Calu3 (cell line): ENCODE data around the gene TAAR2. TPM values are rescaled to one million over a fixed set of nuclear protein-coding genes. Genes with fewer than 3 reads are reported as not detected.
"Not testable (repeated sequence)": the region's sequence is repeated elsewhere in the genome, so short reads cannot be mapped to it uniquely, and the experiment has no call there.

Experiments used
- BruUV-seq: library from RNA; stranded (reverse); fragments of 400-500 nt; replicated peaks from 2 replicates; lab custom pipeline; 2021; lab: Mats Ljungman, UMichigan
- CTCF ChIA-PET: fragments of 300-600 bp; sonication (Branson Sonifier 250); formaldehyde crosslinking; loops from one replicate; lab custom pipeline; 2022; ENCODE audit warnings: antibody characterized with exemption; lab: Charles Lee
- DNase-seq: peaks from one replicate; pipeline ENCODE4 v3.0.0; 2022
- H3K27ac Mint-ChIP-seq: one replicate; pipeline ENCODE4 v1.8.0; 2022; ENCODE audit warnings: mixed read lengths; ENCODE audit not compliant: unreplicated experiment
- H3K27me3 Mint-ChIP-seq: one replicate; pipeline ENCODE4 v1.8.0; 2022; ENCODE audit warnings: mixed read lengths; ENCODE audit not compliant: unreplicated experiment
- H3K36me3 Mint-ChIP-seq: one replicate; pipeline ENCODE4 v1.8.0; 2022; ENCODE audit warnings: mild to moderate bottlenecking, moderate library complexity, mixed read lengths; ENCODE audit not compliant: insufficient read depth, unreplicated experiment
- H3K4me1 Mint-ChIP-seq: one replicate; pipeline ENCODE4 v1.8.0; 2022; ENCODE audit warnings: mild to moderate bottlenecking, low read depth, mixed read lengths; ENCODE audit not compliant: unreplicated experiment
- H3K4me3 Mint-ChIP-seq: one replicate; pipeline ENCODE4 v1.8.0; 2022; ENCODE audit warnings: mild to moderate bottlenecking, low read depth, moderate library complexity, mixed read lengths; ENCODE audit not compliant: unreplicated experiment
- H3K9me3 Mint-ChIP-seq: one replicate; pipeline ENCODE4 v1.8.0; 2022; ENCODE audit warnings: low read depth, mixed read lengths; ENCODE audit not compliant: unreplicated experiment
- intact Hi-C: fragments of 100-400 bp; cut with micrococcal nuclease; formaldehyde crosslinking; loops from one replicate; pipeline ENCODE4 v1.10.0; 2022; ENCODE audit not compliant: unreplicated experiment
- total RNA-seq: library from RNA; stranded (reverse); gene quantifications from 2 replicates; pipeline ENCODE4 v1.2.3, GENCODE V29; 2022
- TF ChIP-seq, protein P1 (sequence below): fragments of 200-600 bp; IDR thresholded peaks from one replicate; pipeline ENCODE4 v1.8.0; 2022; ENCODE audit warnings: antibody characterized with exemption; ENCODE audit not compliant: unreplicated experiment

The TAAR2 gene
- total RNA-seq, 1 experiment from 2014 or later = not detected

- peaks cover 4% of the 10 kb centered on the region for H3K9me3 Mint-ChIP-seq
- H3K27ac Mint-ChIP-seq = peak overlapping the region; percentile 98
- CTCF ChIA-PET = no interaction called here
- TF ChIP-seq, protein P1, sequence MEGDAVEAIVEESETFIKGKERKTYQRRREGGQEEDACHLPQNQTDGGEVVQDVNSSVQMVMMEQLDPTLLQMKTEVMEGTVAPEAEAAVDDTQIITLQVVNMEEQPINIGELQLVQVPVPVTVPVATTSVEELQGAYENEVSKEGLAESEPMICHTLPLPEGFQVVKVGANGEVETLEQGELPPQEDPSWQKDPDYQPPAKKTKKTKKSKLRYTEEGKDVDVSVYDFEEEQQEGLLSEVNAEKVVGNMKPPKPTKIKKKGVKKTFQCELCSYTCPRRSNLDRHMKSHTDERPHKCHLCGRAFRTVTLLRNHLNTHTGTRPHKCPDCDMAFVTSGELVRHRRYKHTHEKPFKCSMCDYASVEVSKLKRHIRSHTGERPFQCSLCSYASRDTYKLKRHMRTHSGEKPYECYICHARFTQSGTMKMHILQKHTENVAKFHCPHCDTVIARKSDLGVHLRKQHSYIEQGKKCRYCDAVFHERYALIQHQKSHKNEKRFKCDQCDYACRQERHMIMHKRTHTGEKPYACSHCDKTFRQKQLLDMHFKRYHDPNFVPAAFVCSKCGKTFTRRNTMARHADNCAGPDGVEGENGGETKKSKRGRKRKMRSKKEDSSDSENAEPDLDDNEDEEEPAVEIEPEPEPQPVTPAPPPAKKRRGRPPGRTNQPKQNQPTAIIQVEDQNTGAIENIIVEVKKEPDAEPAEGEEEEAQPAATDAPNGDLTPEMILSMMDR = no peak
- peak; percentile 52 for DNase-seq
- no TSS peak for BruUV-seq
- H3K36me3 Mint-ChIP-seq = peaks cover 40% of the 10 kb centered on the region
- no peaks in the 10 kb centered on the region for H3K27me3 Mint-ChIP-seq
- H3K4me1 Mint-ChIP-seq = peaks cover 67% of the 10 kb centered on the region
- H3K4me3 Mint-ChIP-seq = peak overlapping the region; percentile 77
- intact Hi-C loops = loop anchor here (5.0 to 10.0 kb wide), 6 partner anchors 35 to 155 kb away; partner anchors contain the start of gene VNN1
Observed at GRCh38 chr6:132612449-132613108, 11.5 kb downstream of the TAAR2 start.

- TF ChIP-seq, protein P1 = no peak
- peaks cover 48% of the 10 kb centered on the region for H3K36me3 Mint-ChIP-seq
- CTCF ChIA-PET = no interaction called here
- BruUV-seq = no TSS peak
- H3K9me3 Mint-ChIP-seq = peaks cover 4% of the 10 kb centered on the region
- no peaks in the 10 kb centered on the region for H3K27me3 Mint-ChIP-seq
- no peak for DNase-seq
- intact Hi-C loops = loop anchor here (5.0 to 10.0 kb wide), 6 partner anchors 36 to 156 kb away; partner anchors contain the start of gene VNN1
- peak overlapping the region; percentile 98 for H3K27ac Mint-ChIP-seq
- H3K4me1 Mint-ChIP-seq = peaks cover 68% of the 10 kb centered on the region
- no peak overlapping the region for H3K4me3 Mint-ChIP-seq
Observed at GRCh38 chr6:132611616-132612015, 12.5 kb downstream of the TAAR2 start.

- BruUV-seq = no TSS peak
- H3K4me3 Mint-ChIP-seq = peak overlapping the region; percentile 24
- peak; percentile 29 for DNase-seq
- H3K27ac Mint-ChIP-seq = peak overlapping the region; percentile 88
- peaks cover 4% of the 10 kb centered on the region for H3K9me3 Mint-ChIP-seq
- H3K27me3 Mint-ChIP-seq = no peaks in the 10 kb centered on the region
- CTCF ChIA-PET = interaction anchor here (0.5 to 1.6 kb wide), 4 partner anchors 9 to 1138 kb away, joined by 3 to 4 read pairs (median 3); no protein-coding TSS in a partner anchor
- intact Hi-C loops = no loop called here
- TF ChIP-seq, protein P1 = no peak
- H3K4me1 Mint-ChIP-seq = peaks cover 77% of the 10 kb centered on the region
- peaks cover 43% of the 10 kb centered on the region for H3K36me3 Mint-ChIP-seq
Observed at GRCh38 chr6:132607544-132608233, 16.4 kb downstream of the TAAR2 start.

DNA sequence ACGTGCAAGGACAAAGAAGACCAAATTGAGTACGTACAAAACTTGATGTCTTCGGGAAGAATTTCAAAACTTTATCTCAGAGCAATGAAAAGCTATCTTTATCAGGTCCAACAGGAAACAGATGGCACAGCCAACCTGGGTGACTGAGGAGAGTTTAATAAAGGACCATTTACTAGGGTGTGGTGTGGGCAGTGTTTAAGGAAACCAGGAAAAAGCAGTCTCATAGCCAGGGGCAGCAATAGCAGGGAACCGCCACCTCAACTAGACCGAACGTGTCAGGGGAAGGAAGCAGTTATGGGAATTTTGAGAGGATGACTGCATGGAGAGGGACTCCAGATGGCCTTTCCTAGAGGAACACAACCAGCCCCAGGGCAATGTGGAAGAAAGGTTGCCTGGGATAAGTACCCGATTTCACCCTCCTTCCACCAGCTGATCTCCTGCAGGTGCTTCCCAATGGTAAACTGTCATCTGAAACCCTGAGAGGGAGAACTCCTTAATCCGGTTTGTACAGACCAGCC lies 19.4 kb downstream of the TAAR2 start:
- no peak for DNase-seq
- H3K36me3 Mint-ChIP-seq = peaks cover 25% of the 10 kb centered on the region
- peaks cover under 1% of the 10 kb centered on the region for H3K9me3 Mint-ChIP-seq
- H3K27me3 Mint-ChIP-seq = no peaks in the 10 kb centered on the region
- BruUV-seq = no TSS peak
- CTCF ChIA-PET = no interaction called here
- intact Hi-C loops = no loop called here
- H3K4me1 Mint-ChIP-seq = peaks cover 52% of the 10 kb centered on the region
- no peak overlapping the region for H3K4me3 Mint-ChIP-seq
- H3K27ac Mint-ChIP-seq = peak overlapping the region; percentile 48
- TF ChIP-seq, protein P1 = no peak

GRCh38 chr6:132600900-132601299 lies 23.2 kb downstream of the TAAR2 start:
- Mint-ChIP-seq H3K4me1 (peaks cover 28% of the 10 kb centered on the region), H3K27ac (peak overlapping the region; percentile 51)
- H3K9me3 Mint-ChIP-seq, BruUV-seq, H3K27me3 Mint-ChIP-seq, H3K36me3 Mint-ChIP-seq, DNase-seq, H3K4me3 Mint-ChIP-seq, CTCF ChIA-PET, intact Hi-C loops: not testable (repeated sequence)
